Measurements from ENCODE around the gene SLIRP. TPM values are rescaled to one million over a fixed set of nuclear protein-coding genes. Genes with fewer than 3 reads are reported as not detected.

SLIRP gene
- total RNA-seq (2021; ENCODE audit: unreplicated experiment) (162 TPM), Bru-seq, nascent RNA (percentile 59 among the genes with signal in this experiment), BruChase-seq, experiment 1, labeled RNA remaining after a 2-hour chase (percentile 46 among the genes with signal in this experiment), BruChase-seq, experiment 2, labeled RNA remaining after a 6-hour chase (percentile 45 among the genes with signal in this experiment)
- polyA plus RNA-seq (2012; ENCODE audit: insufficient read length): 105 TPM
- long read RNA-seq, transcript SLIRP-209 (4 exons, 408 nt): major isoform, 138 of 157 reads
- long read RNA-seq, partial matches to known transcripts: 2 of 157 reads
- long read RNA-seq, other reads (novel, unspliced or antisense): 9 of 157 reads

- ChIA-PET POLR2A (interaction anchor here (0.6 kb wide), 1 partner anchor 10 kb away, joined by 8 read pairs; no protein-coding TSS in a partner anchor), CTCF (interaction anchor here (0.5 kb wide), 1 partner anchor 404 kb away, joined by 3 read pairs; no protein-coding TSS in a partner anchor)
- peak; percentile 99 for ATAC-seq
- peak within 1 kb of the TSS; percentile 76 to 94 for H3K4me3 ChIP-seq (ENCODE audit: low read depth in 2 of 2, low read length in 2 of 2)
- H3K27me3 ChIP-seq (ENCODE audit: control insufficient read depth, insufficient read depth, low read length): no peaks in the 10 kb centered on the region
- in situ Hi-C loops (cut with HindIII; ENCODE audit: low pct_unique_long_range_greater_than_20kb, low sequenced_read_pairs): no loop called here
- H3K4me1 ChIP-seq (ENCODE audit: control insufficient read depth, insufficient read depth, low read length): peaks cover 16% of the 10 kb centered on the region
- BruUV-seq (replicated peaks): no TSS peak
- peaks cover 27% of the 10 kb centered on the region for H3K36me3 ChIP-seq (ENCODE audit: control insufficient read depth, insufficient read depth, low read length)
- TF ChIP-seq REST (IDR thresholded peaks at IDR 0.05; ENCODE audit: insufficient read depth in 1 of 2, low read depth in 2 of 2, low read length in 1 of 2): no peak
- TF ChIP-seq TCF7L2 (IDR thresholded peaks at IDR 0.05; ENCODE audit: low read depth, low read length): no peak
- peak; percentile 97 for TF ChIP-seq POLR2AphosphoS5 (IDR thresholded peaks at IDR 0.05; ENCODE audit: low read depth, low read length)
- 0 out of 2 replicates have a peak, but pooled peaks have one; percentile 18 for TF ChIP-seq CTCF (IDR thresholded peaks at IDR 0.05)
- 0 out of 2 replicates have a peak, but pooled peaks have one; percentile 50 for TF ChIP-seq SIN3A (IDR thresholded peaks at IDR 0.05; ENCODE audit: borderline replicate concordance, insufficient read depth, low read depth, low read length)
- no peaks in the 10 kb centered on the region for H3K9me3 ChIP-seq (ENCODE audit: control insufficient read depth, insufficient read depth, low read depth, low read length)
- H3K27ac ChIP-seq (ENCODE audit: low read length): peak within 1 kb of the TSS; percentile 94
- intact Hi-C loops (cut with micrococcal nuclease; ENCODE audit: unreplicated experiment): no loop called here
- DNase-seq (ENCODE audit: low read depth, low spot score): peak; percentile 36
Observed at GRCh38 chr14:77707724-77708408, at the start of gene SLIRP, which contains the start of gene ALKBH1. Gene SLIRP (plus strand): TSS chr14:77708103. CDS start chr14:77708112, 9 bp downstream. Gene ALKBH1 (minus strand): TSS chr14:77708023. CDS start chr14:77708004, 19 bp downstream.

- ChIA-PET CTCF (no interaction called here), POLR2A (interaction anchor here (0.6 kb wide), 1 partner anchor 9 kb away, joined by 16 read pairs; no protein-coding TSS in a partner anchor)
- Histone ChIP-seq H3K9me3 (ENCODE audit: control insufficient read depth, insufficient read depth, low read depth, low read length) (no peaks in the 10 kb centered on the region), H3K4me3 (ENCODE audit: low read depth in 2 of 2, low read length in 2 of 2) (no peak overlapping the region), H3K27ac (ENCODE audit: low read length) (no peak overlapping the region), H3K36me3 (ENCODE audit: control insufficient read depth, insufficient read depth, low read length) (no peaks in the 10 kb centered on the region), H3K4me1 (ENCODE audit: control insufficient read depth, insufficient read depth, low read length) (no peaks in the 10 kb centered on the region), H3K27me3 (ENCODE audit: control insufficient read depth, insufficient read depth, low read length) (no peaks in the 10 kb centered on the region)
- no TSS peak for BruUV-seq (replicated peaks)
- TF ChIP-seq SIN3A (IDR thresholded peaks at IDR 0.05; ENCODE audit: borderline replicate concordance, insufficient read depth, low read depth, low read length): no peak
- TF ChIP-seq CTCF (IDR thresholded peaks at IDR 0.05): no peak
- TF ChIP-seq POLR2AphosphoS5 (IDR thresholded peaks at IDR 0.05; ENCODE audit: low read depth, low read length): no peak
- no peak for TF ChIP-seq REST (IDR thresholded peaks at IDR 0.05; ENCODE audit: insufficient read depth in 1 of 2, low read depth in 2 of 2, low read length in 1 of 2)
- TF ChIP-seq TCF7L2 (IDR thresholded peaks at IDR 0.05; ENCODE audit: low read depth, low read length): no peak
- in situ Hi-C loops (cut with HindIII; ENCODE audit: low pct_unique_long_range_greater_than_20kb, low sequenced_read_pairs) (no loop called here), intact Hi-C loops (cut with micrococcal nuclease; ENCODE audit: unreplicated experiment) (no loop called here)
- DNase-seq (ENCODE audit: low read depth, low spot score) (no peak), ATAC-seq (no peak)
Observed at GRCh38 chr14:77659831-77660230, 48.1 kb upstream of the SLIRP start.

All from Panc1 (cell line).